HG03432 (cell line): Measurements from ENCODE around the gene GADD45G.

Experiments
- ATAC-seq: cut with Tn5 transposase; IDR thresholded peaks from one replicate; pipeline ENCODE4 v1.9.1; 2021; ENCODE audit warnings: mild to moderate bottlenecking, moderate library complexity; ENCODE audit not compliant: unreplicated experiment

Gene GADD45G

GRCh38 chr9:89604729-89605464, at the start of gene GADD45G:
TSS of gene GADD45G (plus strand) at chr9:89605012. CDS start at chr9:89605122, 110 bp downstream.
- peak; percentile 67 for ATAC-seq

- ATAC-seq, result no peak
Observed at GRCh38 chr9:89555036-89555415, 49.8 kb upstream of the GADD45G start.

GRCh38 chr9:89555451-89556375, 49.1 kb upstream of the GADD45G start:
- ATAC-seq, result peak; percentile 78

- no peak for ATAC-seq
Observed at GRCh38 chr9:89558196-89558899, 46.5 kb upstream of the GADD45G start.

GRCh38 chr9:89558948-89559347, 45.9 kb upstream of the GADD45G start:
- ATAC-seq, result no peak

- peak; percentile 59 for ATAC-seq
Observed at GRCh38 chr9:89562186-89562814, 42.5 kb upstream of the GADD45G start.

- ATAC-seq, result no peak
Observed at GRCh38 chr9:89563571-89564345, 41.1 kb upstream of the GADD45G start.

GRCh38 chr9:89564346-89564878, 40.4 kb upstream of the GADD45G start:
- ATAC-seq, result peak; percentile 73

GRCh38 chr9:89567649-89568048, 37.2 kb upstream of the GADD45G start:
- no peak for ATAC-seq

GRCh38 chr9:89574309-89574708, 30.5 kb upstream of the GADD45G start:
- no peak for ATAC-seq

- ATAC-seq, result no peak
Observed at GRCh38 chr9:89576404-89576839, 28.4 kb upstream of the GADD45G start.

- ATAC-seq, result no peak
Observed at GRCh38 chr9:89577363-89577762, 27.4 kb upstream of the GADD45G start.

- no peak for ATAC-seq
Observed at GRCh38 chr9:89579741-89580385, 24.9 kb upstream of the GADD45G start.

- no peak for ATAC-seq
Observed at GRCh38 chr9:89586311-89586710, 18.5 kb upstream of the GADD45G start.

GRCh38 chr9:89588271-89588879, 16.4 kb upstream of the GADD45G start:
- ATAC-seq, result no peak

- ATAC-seq, result no peak
Observed at GRCh38 chr9:89590415-89590814, 14.4 kb upstream of the GADD45G start.

GRCh38 chr9:89591274-89592212, 13.3 kb upstream of the GADD45G start:
- ATAC-seq, result no peak
